IPS-NIHi11 (cell line): Measurements from ENCODE around the gene MPEG1.

ENCODE experiments used
- DNase-seq: peaks from one replicate; pipeline ENCODE4 v3.0.0; 2012; ENCODE audit warnings: mixed read lengths, low spot score

The MPEG1 gene

DNA sequence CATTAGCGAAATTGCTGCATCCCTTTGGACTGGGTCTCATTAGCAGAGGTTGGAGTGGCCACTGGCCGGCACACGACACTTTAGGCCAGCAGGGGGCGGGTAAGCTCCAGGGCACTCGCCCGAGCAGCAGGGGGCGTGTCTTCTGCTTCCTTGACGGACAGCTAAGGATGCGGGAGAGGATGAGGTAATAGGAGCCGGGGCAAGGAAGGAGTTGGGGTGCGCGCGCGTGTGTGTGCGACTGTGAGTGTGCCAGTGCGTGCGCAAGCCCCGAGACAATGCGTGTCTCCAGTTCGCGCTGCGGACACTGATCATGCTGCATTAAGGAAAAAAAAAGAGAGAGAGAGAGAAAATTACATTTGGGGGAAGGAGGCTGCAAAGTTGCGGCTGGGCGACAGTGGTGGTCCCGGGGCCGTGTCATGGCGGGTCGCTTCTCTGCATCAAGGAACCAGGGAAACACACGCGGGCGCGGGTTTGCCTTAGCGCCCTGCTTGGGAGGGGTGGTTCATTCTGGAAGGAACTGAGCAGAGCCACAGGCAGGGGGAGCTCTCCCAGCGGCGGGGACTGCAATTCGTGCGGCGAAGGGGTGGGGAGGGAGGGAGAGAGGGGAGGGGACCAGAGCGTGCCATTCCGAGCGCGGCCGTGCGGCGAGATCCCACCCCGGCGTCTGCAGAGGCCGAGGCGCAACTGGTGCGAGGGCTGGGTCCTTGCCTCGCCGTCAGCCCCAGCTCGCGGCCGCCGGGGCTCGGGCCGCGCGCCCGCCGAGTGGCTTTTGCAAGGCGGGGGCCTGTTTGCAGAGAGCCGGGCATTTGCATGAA is 41.0 kb downstream of the MPEG1 start, which contains the start of gene DTX4:
Gene DTX4, plus strand, starts transcription at position 625 of the 815 bp plus-strand sequence. CDS start 464 bp downstream, outside the sequence.
- peak; percentile 87 for DNase-seq

DNA sequence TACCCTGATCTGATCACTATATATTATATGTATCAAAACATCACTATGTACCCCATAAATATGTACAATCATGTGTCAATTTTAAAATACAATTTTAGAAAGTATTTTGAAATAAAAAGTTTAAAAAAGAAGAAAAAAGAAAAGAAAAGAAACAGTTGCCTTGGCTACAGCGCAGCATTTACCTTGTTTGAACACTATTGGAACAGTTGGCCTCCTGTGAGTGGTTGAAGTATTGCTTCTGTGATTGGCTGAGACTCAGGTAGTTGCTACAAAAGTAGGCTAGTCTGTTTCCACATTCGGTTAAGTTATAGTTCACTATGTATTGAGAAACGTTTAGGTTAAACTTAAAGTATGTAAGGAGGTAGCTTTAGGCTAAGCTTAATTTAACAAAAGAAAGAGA is 48.7 kb downstream of the MPEG1 start:
- no peak for DNase-seq
